SIG-M5 treated with dmso at 0.1 percent for 504 hours (cell line): ENCODE data around the gene AKNAD1.
A peak's percentile ranks its signal among the peaks of the same experiment; 100 is the strongest.

Source experiments
- DNase-seq: peaks from one replicate; lab custom pipeline; 2025; ENCODE audit not compliant: unreplicated experiment; lab: John Stamatoyannopoulos, UW

Gene AKNAD1, protein sequence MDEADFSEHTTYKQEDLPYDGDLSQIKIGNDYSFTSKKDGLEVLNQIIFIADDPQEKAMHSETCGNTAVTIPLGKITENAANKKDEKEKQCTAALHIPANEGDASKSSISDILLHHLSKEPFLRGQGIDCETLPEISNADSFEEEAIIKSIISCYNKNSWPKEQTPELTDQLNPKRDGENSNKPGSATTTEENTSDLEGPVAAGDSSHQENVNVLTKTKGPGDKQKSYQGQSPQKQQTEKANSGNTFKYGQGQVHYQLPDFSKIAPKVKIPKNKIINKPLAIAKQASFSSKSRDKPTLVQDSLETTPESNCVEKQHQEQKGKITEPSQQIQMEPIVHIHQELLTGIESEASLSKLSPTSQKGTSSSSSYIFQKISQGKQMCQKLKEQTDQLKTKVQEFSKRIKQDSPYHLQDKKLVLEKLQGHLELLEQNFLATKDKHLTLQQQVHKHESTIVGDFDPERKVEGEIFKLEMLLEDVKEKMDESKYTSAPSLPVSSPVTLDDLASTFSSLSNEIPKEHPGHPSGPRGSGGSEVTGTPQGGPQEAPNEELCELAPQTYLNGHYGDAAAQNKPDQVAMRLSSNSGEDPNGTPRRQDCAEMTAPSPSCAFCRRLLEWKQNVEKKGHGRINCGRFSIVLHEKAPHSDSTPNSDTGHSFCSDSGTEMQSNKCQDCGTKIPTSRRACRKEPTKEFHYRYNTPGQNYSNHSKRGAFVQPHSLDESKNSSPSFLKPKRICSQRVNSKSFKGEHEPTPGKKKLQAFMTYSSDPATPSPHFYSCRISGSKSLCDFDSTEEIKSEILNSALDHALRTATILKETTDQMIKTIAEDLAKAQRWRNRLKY

DNA sequence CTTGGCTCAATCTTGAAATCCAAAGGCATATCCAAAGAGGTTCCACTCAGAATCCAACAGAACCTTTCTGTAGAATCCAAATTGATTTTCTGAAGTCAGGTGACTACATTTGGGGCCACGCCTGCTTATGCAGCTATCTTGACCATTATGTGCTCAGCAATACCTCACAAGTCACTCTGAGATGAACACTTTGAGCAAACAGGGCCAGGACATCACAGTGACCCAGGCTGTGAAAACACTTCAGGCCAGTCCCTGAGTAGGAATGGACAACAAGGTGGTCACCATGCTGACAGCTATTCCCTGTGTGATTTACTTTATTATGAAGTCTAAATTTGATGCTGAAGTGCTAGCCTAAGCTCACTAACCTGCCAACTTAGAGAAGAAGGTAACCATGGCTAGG, at the start of gene AKNAD1:
AKNAD1 (minus strand) TSS at position 101 of the 400 bp plus-strand sequence. CDS start 4,430 bp downstream, outside the sequence.
- DNase-seq, result no peak

DNA sequence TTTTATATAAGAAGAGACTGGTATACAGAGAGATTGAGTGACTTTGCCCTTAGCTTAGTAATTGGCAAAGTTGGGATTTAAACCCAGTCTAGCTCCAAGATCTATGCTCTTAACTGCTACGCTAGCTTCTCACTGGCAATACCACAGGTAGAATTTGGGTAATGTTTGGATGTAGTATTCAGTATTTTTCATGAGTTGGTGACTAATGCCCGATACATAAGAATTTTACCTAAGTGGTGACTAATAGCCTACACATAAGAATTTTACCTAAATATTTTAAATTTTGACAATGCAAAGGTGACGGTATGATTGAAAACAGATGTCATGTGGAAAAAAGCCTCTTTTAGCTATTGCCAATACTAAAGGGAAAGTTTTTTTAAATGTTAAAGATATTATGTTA, 44.2 kb upstream of the AKNAD1 start:
- DNase-seq, result no peak

DNA sequence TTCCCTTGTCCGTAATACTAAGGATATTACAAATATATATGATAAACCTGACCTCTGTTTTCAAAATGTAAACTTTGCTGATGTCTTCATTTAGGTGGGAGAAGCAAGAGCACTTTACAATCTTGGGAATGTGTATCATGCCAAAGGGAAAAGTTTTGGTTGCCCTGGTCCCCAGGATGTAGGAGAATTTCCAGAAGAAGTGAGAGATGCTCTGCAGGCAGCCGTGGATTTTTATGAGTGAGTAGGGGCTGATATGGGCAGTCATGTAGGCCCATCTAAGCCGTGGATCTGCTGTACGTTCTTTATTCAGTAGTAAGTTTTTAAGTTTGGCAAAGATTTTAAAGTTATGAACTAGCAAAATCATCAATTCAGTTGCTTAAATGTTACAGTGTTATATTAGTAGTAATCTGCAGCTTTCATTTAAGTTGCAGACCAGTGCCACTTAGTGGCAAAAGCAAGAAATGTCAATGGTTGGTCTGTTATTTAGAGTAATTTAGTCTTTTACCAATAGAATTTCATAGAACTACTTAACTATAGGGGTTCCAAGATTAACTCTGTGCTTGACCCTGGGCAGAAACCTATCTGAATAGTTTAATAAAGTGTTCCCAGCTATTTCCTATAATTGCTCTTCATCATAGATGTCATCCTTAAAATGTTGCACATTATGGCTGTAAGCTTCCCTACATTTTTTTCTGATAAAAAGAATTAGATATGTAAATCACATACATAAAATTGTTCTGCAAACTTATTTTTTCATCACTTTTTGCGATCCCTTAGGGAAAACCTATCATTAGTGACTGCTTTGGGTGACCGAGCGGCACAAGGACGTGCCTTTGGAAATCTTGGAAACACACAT, 41.2 kb upstream of the AKNAD1 start:
- DNase-seq, result peak; percentile 56

DNA sequence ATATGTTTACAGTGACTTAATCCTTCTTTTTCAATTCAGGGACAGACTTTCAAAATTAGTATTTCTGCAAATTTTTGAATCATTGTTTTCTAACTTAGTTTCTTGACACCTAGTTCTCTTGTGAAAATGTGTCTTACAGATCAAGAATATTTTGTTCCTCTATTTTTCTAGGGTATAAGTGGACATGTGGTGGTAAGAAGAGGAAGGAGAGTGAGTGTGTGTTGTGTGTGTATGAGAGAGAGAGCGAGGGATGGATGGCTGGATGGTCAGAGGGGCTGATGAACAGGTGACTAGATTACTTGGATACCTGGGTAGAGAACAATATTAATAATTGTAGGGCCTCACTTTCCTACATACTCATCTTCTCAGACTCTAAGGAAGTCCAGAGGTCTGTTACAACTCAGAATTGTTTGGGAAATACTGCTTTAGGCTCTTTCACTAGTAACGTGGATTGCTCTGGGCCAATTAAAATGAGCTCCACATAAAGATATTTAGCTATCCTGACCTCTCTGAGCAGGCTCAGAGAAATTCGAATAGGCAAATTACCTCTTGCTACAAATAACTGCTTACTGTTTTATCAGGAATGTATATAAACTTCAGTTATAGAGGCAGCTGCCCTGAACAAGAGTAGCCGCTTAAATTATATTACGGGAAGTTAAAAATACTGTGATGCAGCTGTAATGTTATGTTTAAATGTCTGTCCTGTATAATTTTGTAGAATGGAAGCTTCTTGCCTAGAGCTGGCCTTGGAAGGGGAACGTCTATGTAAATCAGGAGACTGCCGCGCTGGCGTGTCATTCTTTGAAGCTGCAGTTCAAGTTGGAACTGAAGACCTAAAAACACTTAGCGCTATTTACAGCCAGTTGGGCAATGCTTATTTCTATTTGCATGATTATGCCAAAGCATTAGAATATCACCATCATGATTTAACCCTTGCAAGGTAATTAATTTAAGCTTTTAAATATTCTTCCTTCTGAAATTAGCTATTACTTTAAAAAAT, 39.6 kb upstream of the AKNAD1 start:
- DNase-seq, result peak; percentile 9

DNA sequence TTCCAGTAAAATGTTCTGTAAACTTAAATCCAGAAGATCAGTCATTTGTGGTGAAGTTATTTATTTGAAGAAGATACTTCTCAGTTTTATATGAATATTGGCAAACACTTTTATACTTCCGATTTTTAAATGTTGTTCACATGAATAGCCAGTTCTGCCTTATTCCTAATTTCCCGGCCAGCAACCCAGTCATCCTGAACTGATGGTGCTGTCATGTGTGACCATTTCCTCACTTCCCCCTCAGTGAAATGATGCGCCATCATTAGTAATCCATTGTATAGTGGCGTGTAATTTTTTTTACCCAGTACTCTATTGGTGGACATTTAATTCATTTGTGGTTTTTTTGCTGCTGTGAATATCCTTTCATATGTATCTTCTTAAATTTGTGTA, 36.2 kb upstream of the AKNAD1 start:
- no peak for DNase-seq

DNA sequence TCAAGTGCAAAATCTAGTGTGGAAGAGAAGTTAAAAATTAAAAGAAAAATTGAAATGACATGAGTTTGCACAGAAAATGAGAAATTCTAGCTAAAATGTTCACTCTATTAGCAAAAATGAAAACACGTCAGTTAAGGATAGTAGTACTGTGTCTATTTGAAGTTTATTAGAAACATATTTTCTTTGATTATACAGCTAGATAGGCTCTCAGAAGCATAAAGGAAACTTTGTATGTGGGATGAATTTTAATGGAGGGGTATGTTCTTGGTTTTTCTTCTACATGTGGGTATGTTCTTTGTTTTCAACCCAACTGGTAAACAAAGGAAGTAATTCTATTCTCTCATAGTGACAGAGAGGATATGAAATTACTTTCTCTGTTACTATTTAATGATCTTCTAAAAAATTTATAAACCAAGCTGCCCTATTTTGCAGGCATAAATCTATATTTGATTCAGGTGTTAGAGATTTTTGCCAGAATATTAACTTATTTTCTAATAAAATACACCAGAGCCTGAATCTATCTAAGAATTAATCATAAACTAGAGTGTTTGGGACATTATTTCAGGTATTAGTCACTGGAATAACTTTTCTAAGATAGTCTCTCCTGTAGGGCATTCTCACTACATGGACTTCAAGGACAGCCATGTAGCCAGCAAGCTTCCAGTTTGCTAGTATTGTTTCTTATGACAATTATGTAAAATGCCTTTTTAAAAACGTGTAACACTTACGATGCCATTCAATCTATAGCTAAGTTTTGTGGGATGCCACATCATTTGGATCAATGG, 35.7 kb upstream of the AKNAD1 start:
- no peak for DNase-seq

DNA sequence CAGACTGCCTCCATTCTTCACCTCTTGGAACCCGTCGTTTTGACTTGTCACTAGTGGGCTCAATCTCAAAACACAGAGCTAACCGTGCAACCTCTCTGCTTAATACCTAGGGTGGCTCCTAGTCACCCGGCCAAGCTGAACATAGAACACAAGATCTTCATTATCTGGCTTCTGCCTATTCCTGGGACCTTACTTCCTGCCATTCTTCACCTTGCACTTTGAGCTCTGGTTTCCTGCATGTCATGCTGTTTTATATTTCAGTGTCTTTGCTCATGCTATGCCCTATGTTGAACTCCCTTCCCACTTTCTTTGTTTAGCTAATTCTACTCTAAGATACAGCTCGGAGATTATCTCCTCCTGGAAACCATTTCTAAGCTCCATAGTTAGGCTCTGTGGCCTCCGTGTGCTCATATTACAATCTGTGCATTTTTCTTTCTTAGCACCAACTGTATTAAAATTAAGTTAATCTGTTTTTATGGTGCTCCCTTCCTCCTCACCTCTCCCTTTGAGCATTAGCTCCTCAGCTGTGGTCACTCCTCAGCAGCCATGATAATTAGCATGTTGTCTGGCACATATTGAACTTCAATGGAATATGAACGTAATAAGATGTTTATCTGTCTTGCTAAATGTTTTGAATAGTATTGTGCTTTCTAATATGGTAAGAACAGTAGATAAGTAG, 33.0 kb upstream of the AKNAD1 start:
- no peak for DNase-seq

DNA sequence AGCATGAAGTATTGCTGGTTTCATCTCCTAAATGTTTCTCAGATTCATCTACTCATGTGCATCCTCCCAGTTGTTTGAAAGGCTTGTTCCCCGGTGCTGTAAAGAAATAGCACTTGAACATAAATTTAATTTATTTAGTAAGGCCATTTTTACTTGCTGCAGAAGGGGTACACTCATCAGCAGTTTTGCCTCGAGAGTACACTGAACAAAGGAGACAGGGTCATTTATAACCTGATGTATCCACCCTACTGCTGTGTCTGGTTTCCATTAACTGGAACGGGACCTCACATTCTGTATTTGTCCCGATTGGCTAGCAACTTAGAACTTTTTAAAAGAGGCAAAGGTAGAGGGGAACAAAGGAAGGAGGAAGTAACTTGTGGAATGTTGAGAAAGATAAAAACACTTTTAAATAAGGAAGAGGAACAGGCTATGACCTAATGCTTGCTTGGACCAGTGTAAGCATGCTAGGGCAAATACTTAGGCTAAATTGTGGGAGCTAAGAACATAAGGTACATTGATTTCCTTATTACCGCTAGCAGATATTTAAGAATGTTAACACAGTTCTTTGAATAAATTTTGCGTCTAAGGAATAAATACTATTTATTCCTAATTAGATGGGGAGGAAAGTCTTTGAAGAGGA, 32.2 kb upstream of the AKNAD1 start:
- DNase-seq, result peak; percentile 5

DNA sequence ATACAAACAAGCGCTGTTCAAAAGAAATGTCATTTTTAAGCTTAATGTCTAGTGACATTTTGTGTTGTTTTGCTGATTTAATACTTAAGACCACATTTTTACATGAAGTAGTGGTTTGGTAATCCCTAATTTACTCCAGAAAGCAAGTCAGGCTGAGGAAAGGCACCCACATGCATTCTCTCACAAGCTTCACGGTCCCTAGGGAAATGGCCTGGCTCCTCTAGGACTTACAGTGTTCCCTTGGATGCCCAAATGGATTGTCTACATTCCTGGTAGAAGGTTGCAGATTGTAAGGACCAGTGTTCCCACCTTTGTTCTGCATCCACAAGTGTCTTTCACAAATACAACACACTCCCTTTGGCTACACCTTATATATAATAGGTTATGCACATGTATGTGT, 29.4 kb upstream of the AKNAD1 start:
- DNase-seq, result no peak

DNA sequence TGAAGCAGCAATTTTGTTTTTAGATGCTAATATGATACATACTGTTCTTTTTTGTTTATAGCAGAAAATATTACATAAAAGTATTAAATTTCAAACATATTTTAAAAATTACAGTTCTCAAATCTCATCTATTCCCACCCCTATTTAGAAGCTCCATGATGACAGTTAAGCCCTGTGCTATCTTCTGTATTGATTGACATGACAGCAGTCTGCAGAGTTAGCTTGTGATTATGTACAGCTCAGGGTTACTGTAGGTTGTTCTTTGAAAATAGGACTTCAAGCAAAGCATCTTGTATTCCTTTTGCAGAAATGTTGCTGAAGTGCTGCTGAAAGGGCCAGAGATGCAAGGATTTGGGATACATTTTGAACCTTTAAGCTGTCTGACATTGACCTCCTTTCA, 28.1 kb upstream of the AKNAD1 start:
- no peak for DNase-seq

DNA sequence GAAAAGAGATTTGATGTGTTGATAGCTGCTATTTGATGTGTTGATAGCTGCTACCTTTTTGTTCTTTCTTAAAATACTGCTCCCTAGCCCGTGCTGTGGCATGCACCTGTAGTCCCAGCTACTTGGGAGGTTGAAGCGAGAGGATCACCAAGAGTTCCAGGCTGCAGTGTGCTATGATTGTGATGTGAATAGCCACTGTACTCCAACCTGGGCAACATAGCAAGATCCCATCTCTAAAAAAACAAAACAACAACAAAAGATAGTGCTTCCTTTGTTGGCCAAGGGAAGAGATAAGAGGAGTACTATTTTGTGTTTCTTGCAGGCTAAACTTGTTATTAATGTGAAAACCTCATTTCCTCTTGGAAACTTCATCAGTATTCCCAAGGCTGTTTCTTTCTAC, 25.9 kb upstream of the AKNAD1 start:
- no peak for DNase-seq

DNA sequence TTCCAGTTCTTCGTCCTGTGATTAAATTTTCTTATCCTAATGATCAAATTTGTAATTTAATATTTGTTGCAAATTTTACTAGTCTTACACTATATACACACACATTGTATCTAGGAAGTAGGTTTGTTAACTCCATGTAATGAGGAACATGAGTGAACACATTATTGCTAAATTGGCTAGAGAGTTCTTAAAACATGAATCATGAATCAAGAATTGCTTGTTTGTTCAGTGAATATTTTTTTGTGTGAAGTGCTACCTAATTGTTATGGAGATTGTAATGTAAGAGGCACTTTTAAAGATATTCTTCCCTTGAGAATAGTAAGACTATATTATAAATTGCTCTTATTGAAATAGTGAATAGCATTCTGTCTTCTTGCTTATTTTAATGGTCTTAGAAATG, 24.5 kb upstream of the AKNAD1 start:
- DNase-seq, result peak; percentile 28

DNA sequence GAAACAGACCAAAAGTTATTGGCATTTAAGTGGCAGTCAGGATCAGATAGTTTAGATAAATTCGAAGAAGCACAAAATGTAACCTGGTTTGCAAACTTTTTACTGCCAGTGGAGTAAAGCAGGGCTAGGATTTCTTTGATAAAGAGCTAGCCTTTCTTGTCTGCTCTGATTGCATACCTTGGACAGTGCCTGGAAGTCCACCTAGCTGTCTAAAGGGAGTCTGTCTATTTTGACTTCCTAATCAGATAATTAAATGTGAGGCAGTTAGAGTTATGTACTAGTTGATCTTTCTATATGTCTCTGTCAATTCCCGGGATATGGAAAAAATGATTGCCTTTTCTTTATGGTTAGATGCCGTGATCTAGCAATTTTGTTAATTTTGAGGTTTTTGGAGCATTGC, 24.0 kb upstream of the AKNAD1 start:
- no peak for DNase-seq

DNA sequence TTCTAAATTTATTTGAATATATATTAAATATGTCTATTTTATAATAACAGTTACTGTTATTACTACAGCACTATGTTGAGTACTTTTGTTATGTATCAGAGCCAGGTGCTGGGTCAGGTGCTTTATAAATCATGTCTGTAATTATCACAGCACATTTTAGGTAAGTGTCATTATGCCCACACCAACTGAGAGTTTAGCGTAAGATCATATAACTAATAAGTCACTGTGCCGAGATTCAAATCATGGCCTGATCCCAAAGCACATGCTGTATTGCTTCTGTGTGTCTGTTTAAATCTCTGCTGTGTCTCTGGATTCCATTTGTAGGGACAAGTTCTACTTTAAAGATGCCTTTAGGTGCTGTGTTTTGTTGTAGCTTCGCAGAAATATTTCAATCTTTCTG, 21.8 kb upstream of the AKNAD1 start:
- DNase-seq, result no peak

DNA sequence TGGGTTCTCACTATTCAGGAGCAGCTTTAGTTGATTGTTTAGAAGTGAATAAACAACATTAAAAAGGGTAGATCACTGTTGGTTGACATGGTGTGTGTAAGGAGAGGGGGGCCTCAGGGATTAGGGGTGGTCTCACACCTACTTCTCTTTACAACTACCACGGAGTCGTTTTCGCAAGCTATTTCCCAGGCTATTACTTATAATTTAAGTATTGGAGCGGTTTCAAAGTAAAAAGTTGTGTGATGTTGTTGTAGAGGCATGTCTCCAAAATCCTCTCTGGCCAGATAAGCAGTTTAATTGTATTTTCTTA, 21.2 kb upstream of the AKNAD1 start:
- no peak for DNase-seq

DNA sequence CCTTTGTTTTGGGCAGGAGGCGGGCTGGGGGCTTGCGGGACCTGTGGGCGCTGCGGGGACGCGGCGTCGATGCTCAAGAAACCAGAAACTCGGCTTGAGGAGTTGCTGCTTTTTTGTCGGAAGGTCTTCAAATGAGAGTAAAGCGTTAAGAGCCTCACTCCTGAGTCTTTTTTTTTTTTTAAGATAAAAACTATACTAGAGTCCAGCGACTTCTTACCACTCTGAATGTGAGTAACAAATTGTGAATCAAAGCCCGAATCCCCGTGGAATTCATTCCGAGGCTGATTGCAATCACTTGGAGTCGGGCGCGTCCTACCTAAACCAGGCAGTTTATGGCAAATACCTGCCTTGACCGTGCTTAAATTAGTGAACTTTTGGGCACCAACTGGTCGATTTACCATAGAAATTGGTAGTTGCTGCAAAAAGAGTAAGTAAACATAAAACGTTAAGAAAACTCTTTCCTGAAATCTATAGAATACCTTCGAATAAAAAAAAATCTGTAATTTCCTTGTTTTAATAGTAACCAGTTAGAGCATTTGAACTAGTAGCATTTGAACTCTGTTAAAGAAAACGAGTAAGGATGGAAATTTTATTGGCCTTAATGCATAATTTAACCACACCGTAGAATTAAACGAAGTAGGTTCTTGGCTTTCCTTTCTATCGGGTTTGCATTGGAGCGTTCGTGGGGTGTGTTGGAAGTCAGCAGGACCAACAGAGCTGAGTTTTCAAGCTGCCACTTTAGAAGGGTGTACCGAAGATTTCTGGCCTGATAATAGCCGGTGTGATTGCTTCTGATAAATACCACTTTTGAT, 20.7 kb upstream of the AKNAD1 start:
- peak; percentile 22 for DNase-seq

DNA sequence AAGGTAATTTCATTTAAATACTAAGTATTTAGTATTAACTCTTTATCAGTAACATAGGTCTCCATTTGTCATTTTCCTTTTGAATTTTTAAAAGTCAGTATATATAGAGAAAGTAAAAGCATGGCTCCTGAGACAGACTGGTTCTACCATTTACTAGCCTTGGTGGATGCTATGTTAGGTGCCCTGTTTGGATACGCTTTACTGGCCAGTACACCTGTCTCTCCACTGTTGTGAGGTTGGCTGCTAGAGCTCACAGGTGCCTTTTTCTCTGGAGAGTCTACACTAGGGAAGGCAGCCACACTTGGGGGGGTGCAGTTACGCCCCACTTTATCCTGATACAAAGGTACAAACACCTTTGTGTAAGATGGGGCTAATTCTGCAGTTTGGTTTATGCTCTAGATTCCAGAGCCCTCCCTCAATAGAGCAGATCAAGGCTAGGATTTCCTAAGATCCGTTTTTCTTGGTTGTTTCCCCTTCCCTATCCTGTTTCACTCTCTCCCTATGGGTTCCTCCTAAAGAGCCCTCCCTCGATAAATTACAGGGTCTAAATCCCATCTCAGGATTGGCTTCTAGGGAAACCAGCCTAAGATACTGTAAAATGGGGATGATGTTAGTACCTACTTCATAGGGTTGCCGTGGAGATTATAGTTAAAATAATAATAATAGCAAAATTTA, 14.3 kb upstream of the AKNAD1 start:
- DNase-seq, result no peak
